Measurements from ENCODE around the gene PIAS4.

PIAS4 gene

DNA sequence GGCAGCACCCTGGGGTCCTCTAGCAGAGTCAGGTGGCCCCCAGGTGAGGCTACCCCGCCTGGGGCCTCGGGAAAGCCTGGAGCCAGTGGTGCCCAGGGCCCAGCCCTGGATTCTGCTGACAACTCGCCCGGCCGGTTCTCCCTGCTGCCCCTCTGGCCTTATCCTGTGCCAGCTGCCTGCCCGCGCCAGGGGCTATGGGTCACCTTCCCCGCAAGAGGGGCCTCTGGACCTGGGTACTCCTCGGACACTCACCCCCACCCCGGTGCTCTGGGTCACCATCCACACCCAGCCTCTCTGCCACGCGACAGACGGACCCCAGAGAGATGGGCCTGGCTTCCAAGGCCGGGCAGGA, 35.2 kb downstream of the PIAS4 start:
- DNase-seq (ENCODE audit: low read depth), result no peak

- DNase-seq (ENCODE audit: low read depth), result no peak
These were observed 35.9 kb downstream of the PIAS4 start for GRCh38 chr19:4043401-4043800.

- no peak for DNase-seq (ENCODE audit: low read depth)
These were observed 36.6 kb downstream of the PIAS4 start for GRCh38 chr19:4043966-4044715.

- no peak for DNase-seq (ENCODE audit: low read depth)
These were observed 37.5 kb downstream of the PIAS4 start for GRCh38 chr19:4044990-4045465.

DNA sequence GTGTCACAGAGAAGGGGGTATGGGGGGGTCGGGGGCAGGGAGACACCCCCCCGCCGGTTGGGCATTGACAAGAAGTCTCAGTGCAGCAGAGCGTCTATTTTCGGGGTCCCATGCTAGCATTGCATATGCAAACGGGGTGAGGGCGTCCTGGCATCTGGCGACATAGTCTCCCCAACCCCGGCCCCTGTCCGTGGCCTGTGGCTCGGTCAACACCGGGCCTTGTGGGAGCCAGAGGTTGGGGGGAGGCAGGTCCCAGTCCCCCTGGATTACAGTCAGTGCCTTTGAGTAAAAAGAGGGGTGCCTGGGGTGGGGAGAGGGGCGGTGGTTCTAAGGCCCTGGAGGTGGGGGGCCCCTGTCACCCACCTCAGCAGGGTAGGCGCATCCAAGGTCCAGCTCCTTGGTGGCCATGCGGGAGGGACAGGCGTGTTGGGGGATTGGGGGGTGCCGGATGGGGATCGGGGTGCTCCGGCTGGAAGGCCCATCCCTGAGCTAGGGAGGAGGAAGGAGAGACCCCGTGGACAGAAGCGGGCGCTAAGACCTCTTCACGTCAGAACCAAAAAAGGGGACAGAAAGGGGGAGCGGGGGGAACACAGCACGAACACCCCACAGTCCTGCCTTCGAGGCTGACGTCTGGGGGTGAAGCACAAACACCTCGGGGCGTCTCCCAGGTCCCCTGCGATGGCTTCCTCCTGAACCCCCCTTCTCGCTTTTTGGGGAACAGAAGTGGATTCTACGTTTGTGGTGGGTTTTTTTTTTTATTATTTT, 38.2 kb downstream of the PIAS4 start:
- no peak for DNase-seq (ENCODE audit: low read depth)

DNA sequence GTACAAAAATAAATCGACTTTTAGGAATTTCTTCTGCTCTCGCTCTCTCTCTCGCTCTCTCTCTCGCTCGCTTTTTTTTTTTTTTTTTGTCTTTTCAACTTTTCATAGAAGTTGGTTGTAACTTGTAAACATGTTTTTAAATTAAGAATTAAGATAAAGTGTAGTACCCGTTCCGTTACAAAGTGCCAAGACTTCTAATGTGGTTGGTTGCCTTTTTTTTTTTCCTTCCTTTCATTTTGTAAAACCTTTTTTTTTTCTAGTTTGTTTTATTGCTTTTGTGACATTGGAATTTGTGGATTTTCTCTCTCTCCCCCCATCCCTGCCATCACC, 38.8 kb downstream of the PIAS4 start:
- no peak for DNase-seq (ENCODE audit: low read depth)

DNA sequence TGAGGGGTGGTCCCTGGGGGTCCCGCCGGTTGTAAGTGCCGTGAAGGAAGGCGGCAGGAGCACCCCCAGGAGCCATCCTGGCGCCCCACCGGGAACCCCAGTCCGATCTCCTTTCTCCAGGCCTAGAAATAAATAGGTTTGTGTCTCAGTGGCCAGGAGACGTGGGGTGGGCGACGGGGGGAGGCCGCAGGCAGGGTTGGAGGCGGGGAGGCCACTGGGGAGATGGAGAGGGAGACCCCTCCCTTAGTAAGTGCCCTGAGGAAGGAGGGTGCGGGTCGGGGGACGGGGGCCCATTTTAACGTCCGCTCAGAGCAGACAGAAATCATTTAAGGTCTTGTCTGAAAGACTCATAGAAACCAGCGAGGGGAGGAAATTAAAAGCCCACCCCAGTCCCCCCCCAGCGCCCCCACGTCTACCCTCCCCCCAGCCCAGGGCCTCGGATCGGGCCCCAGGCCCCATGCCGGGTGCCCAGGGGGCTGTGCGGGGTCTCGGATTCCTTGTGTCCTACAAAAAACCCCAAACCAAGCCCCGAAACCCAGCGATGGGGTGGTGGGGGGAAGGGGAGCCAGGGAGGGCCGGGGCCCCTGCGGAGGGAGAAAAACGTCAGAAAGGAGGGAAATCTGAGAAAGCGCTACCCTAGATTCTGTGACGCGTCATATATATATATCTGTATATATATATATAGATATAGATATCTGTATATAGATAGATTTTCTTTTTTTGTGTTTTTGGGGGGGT, 39.6 kb downstream of the PIAS4 start:
- DNase-seq (ENCODE audit: low read depth), result no peak

- no peak for DNase-seq (ENCODE audit: low read depth)
These were observed 41.9 kb downstream of the PIAS4 start for GRCh38 chr19:4049432-4049831.

GRCh38 chr19:4051175-4052101, 43.9 kb downstream of the PIAS4 start:
- peak; percentile 53 for DNase-seq (ENCODE audit: low read depth)

DNA sequence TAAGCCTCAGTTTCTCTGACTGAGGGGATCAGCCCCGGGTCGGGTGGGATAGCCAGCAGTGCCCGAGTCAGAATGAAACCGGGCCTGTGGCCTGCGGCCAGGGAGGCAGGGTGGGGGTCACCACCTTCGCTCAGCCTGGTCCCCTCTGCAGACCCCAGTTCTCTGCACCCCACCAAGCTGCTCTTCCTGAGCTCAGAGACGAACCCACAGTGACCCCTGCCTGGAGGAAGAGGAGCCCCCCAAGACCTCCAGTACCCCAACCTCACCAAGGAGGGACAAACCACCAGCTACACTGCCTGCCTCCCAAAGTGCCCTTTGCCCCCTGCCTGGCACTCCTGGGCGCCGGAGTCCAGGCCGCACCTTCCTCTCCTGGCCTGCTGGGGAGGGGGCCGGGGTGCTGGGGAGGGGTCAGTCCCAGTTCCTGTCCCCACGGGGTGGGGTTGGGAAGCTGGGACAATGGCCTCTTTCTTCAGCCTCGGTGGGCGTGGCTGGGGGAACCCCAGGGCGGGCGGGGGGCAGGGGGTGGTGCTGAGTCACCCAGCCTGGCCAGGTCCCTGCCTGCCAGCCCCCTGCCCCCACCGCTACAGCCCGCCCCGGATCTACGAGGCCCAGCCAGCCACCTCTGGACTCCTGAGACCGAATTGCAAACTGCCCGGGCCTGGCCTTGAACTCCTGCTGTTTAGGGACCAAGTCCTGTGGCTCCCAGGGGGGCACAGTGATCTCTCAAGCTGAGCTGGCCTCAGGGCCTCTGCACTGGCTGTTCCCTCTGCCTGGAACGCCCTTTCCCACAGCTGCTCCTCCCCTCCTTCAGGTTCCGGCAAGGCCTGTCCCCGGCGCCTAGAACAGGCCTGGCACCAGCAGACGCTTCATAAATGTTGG, 44.8 kb downstream of the PIAS4 start:
- DNase-seq (ENCODE audit: low read depth), result no peak

GRCh38 chr19:4052993-4053422, 45.5 kb downstream of the PIAS4 start:
- no peak for DNase-seq (ENCODE audit: low read depth)

- DNase-seq (ENCODE audit: low read depth), result no peak
These were observed 46.1 kb downstream of the PIAS4 start for GRCh38 chr19:4053423-4054324.

GRCh38 chr19:4054441-4055208, 47.1 kb downstream of the PIAS4 start:
- no peak for DNase-seq (ENCODE audit: low read depth)

- no peak for DNase-seq (ENCODE audit: low read depth)
These were observed 47.6 kb downstream of the PIAS4 start for GRCh38 chr19:4055209-4055552.

GRCh38 chr19:4057931-4058692, 50.6 kb downstream of the PIAS4 start:
- DNase-seq (ENCODE audit: low read depth), result peak; percentile 79

GRCh38 chr19:4058693-4059452, 51.3 kb downstream of the PIAS4 start:
- DNase-seq (ENCODE audit: low read depth), result no peak

- no peak for DNase-seq (ENCODE audit: low read depth)
These were observed 51.9 kb downstream of the PIAS4 start for GRCh38 chr19:4059453-4059871.
